Natural killer cell (primary cell): ENCODE results near the gene CAMTA1. TPM values are rescaled to one million over a fixed set of nuclear protein-coding genes. Genes with fewer than 3 reads are reported as not detected.

ENCODE experiments used
- ATAC-seq, 3 donors: fragments of 150-1000 bp in 2 of 3; fragments of 200-7000 bp in 1 of 3; cut with Tn5 transposase; 1 replicate in 1 of 3; 2 replicates in 2 of 3; pipeline ENCODE4 v1.10.0; 2021; ENCODE audit warnings: mild to moderate bottlenecking in 2 of 3, moderate library complexity in 2 of 3
- DNase-seq, 2 donors: peaks; one replicate each; pipeline versions ENCODE4 v3.0.0 to v3.0.0-alpha.2; 2013 to 2021; ENCODE audit warnings: mixed read lengths in 1 of 2
- H3K27ac ChIP-seq: one replicate; pipeline ENCODE4 v1.5.1; 2013; ENCODE audit warnings: mild to moderate bottlenecking, low read length
- H3K27me3 ChIP-seq: one replicate; pipeline ENCODE4 v1.6.1; 2013; ENCODE audit warnings: low read length; ENCODE audit not compliant: control insufficient read depth, insufficient read depth
- H3K36me3 ChIP-seq: one replicate; pipeline ENCODE4 v1.6.1; 2013; ENCODE audit warnings: low read length; ENCODE audit not compliant: control insufficient read depth, insufficient read depth
- H3K4me1 ChIP-seq: one replicate; pipeline ENCODE4 v1.6.1; 2013; ENCODE audit warnings: low read length; ENCODE audit not compliant: control insufficient read depth, insufficient read depth
- H3K4me3 ChIP-seq: one replicate; pipeline ENCODE4 v1.5.1; 2013; ENCODE audit warnings: low read length
- H3K9me3 ChIP-seq: one replicate; pipeline ENCODE4 v1.6.1; 2013; ENCODE audit warnings: low read length; ENCODE audit not compliant: control insufficient read depth, insufficient read depth
- H3K27ac Mint-ChIP-seq, 2 donors: one replicate each; pipeline ENCODE4 v1.8.0; 2022; ENCODE audit warnings: mild to moderate bottlenecking in 2 of 2, mixed read lengths in 2 of 2, moderate library complexity in 1 of 2
- H3K27me3 Mint-ChIP-seq, 2 donors: one replicate each; pipeline ENCODE4 v1.8.0; 2022; ENCODE audit warnings: low read depth in 2 of 2, mixed read lengths in 2 of 2
- H3K36me3 Mint-ChIP-seq: one replicate; pipeline ENCODE4 v1.8.0; 2022; ENCODE audit warnings: mixed read lengths
- H3K4me1 Mint-ChIP-seq, 2 donors: one replicate each; pipeline ENCODE4 v1.8.0; 2022; ENCODE audit warnings: mixed read lengths in 2 of 2
- H3K4me3 Mint-ChIP-seq: one replicate; pipeline ENCODE4 v1.8.0; 2022; ENCODE audit warnings: mild to moderate bottlenecking, moderate library complexity, mixed read lengths
- H3K9me3 Mint-ChIP-seq, 2 donors: one replicate each; pipeline ENCODE4 v1.8.0; 2022; ENCODE audit warnings: mixed read lengths in 2 of 2
- CTCF ChIP-seq: fragments of 200-600 bp; IDR thresholded peaks from one replicate; pipeline ENCODE4 v1.8.0; 2022; ENCODE audit warnings: antibody characterized with exemption
- WGBS: methylation state at CpG from one replicate; pipeline ENCODE4 v1.1.7; 2013; ENCODE audit warnings: missing lambda C conversion rate; ENCODE audit not compliant: insufficient coverage; 5-methylcytosine and 5-hydroxymethylcytosine counted together
- intact Hi-C: fragments of 100-400 bp; cut with micrococcal nuclease; formaldehyde crosslinking; loops from one replicate; pipeline ENCODE4 v1.14.2; 2022
- total RNA-seq, 4 donors: library from RNA; stranded (reverse); fragments of 120-200 nt in 1 of 4; gene quantifications; one replicate each; pipeline versions ENCODE4 v1.2.3 to v1.2.4, GENCODE V29; 2013 to 2022

The CAMTA1 gene
- total RNA-seq, 3 donors from 2014 or later (not counting 1 experiment from before 2014, with no cell fraction given) = 40.6 to 53.3 (median 44.9) TPM

GRCh38 chr1:7437608-7438395, 652.5 kb downstream of the CAMTA1 start:
- Histone ChIP-seq H3K4me3 (no peak overlapping the region), H3K9me3 (no peaks in the 10 kb centered on the region), H3K4me1 (no peaks in the 10 kb centered on the region), H3K36me3 (no peaks in the 10 kb centered on the region), H3K27ac (no peak overlapping the region), H3K27me3 (no peaks in the 10 kb centered on the region)
- no peaks in the 10 kb centered on the region for H3K36me3 Mint-ChIP-seq
- DNase-seq (no peak), ATAC-seq (no peak)
- intact Hi-C loops = no loop called here
- no peak overlapping the region for H3K27ac Mint-ChIP-seq
- no peaks in the 10 kb centered on the region for H3K9me3 Mint-ChIP-seq
- no peak for TF ChIP-seq CTCF
- no peaks in the 10 kb centered on the region for H3K4me1 Mint-ChIP-seq
- 92% methylated on average over 21 of the region's 21 CpGs for WGBS
- H3K4me3 Mint-ChIP-seq = no peak overlapping the region
- H3K27me3 Mint-ChIP-seq = no peaks in the 10 kb centered on the region

- 67% methylated on average over 7 of the region's 7 CpGs for WGBS
- intact Hi-C loops = no loop called here
- no peaks in the 10 kb centered on the region for H3K9me3 Mint-ChIP-seq
- H3K9me3 ChIP-seq = no peaks in the 10 kb centered on the region
- H3K36me3 Mint-ChIP-seq = no peaks in the 10 kb centered on the region
- no peaks in the 10 kb centered on the region for H3K36me3 ChIP-seq
- no peak overlapping the region for H3K4me3 ChIP-seq
- no peaks in the 10 kb centered on the region for H3K27me3 Mint-ChIP-seq
- TF ChIP-seq CTCF = no peak
- H3K4me1 ChIP-seq = no peaks in the 10 kb centered on the region
- no peaks in the 10 kb centered on the region for H3K27me3 ChIP-seq
- H3K27ac ChIP-seq = no peak overlapping the region
- no peak overlapping the region for H3K4me3 Mint-ChIP-seq
- DNase-seq = no peak
- no peak for ATAC-seq
- H3K27ac Mint-ChIP-seq = no peak overlapping the region
- no peaks in the 10 kb centered on the region for H3K4me1 Mint-ChIP-seq
These were observed 653.1 kb downstream of the CAMTA1 start for GRCh38 chr1:7438396-7438785.

DNA sequence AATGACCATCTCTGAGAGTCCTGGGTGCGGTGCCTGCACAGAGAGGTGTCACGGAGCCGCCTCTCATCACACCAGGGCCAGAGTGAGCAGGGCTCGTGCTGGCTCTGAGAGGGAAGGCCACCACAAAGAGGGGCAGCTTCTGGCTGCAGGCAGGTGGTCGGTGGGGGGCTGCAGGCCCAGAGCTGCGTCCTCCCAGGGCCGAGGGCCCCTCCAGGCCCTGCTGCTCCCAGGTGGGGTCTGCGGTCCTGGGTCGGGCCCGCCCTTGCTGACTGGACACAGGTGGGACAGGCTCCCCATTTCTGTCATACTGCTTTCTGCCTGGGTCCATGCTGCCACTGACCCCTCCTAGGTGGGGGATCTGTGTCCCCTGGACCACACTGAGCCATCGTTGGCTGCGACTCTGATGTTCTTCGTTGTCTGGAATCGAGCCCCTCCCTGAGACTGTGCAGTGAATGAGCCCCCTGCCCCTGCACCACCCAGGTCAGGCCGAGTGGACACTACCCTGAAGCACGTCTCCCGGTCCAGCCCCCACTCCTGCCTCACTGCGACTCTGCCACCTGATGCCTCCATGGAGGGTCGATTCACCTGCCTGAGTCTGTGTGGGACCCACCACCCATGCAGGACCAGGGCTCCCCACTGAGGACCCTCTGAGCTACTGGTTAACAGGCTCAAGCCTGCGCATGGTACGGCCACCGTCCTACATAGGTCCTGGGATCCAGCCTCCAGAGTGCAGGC, 653.8 kb downstream of the CAMTA1 start:
- no peak for ATAC-seq
- no peaks in the 10 kb centered on the region for H3K9me3 Mint-ChIP-seq
- no peaks in the 10 kb centered on the region for H3K36me3 Mint-ChIP-seq

More for the DNA sequence above, 653.8 kb downstream of the CAMTA1 start:
- no peaks in the 10 kb centered on the region for H3K36me3 ChIP-seq
- no peaks in the 10 kb centered on the region for H3K9me3 ChIP-seq
- no peaks in the 10 kb centered on the region for H3K4me1 ChIP-seq
- no peak for DNase-seq
- H3K4me3 Mint-ChIP-seq = no peak overlapping the region
- 89% methylated on average over 22 of the region's 22 CpGs for WGBS
- H3K4me1 Mint-ChIP-seq = no peaks in the 10 kb centered on the region
- H3K27ac ChIP-seq = no peak overlapping the region
- intact Hi-C loops = no loop called here
- H3K27me3 ChIP-seq = no peaks in the 10 kb centered on the region
- no peaks in the 10 kb centered on the region for H3K27me3 Mint-ChIP-seq
- H3K4me3 ChIP-seq = no peak overlapping the region
- H3K27ac Mint-ChIP-seq = no peak overlapping the region
- no peak for TF ChIP-seq CTCF
